Type B pancreatic cell (in vitro differentiated cells): Measurements from ENCODE around the gene ZNF891. TPM values are rescaled to one million over a fixed set of nuclear protein-coding genes. Genes with fewer than 3 reads are reported as not detected.

Source experiments
- DNase-seq: peaks from one replicate; pipeline ENCODE4 v3.0.0; 2021; ENCODE audit warnings: mixed read lengths; ENCODE audit not compliant: unreplicated experiment; ENCODE audit errors: extremely low spot score
- H3K27ac Mint-ChIP-seq: 2 replicates; pipeline ENCODE4 v1.8.0; 2021; ENCODE audit warnings: mild to moderate bottlenecking, mixed read lengths
- H3K27me3 Mint-ChIP-seq: 2 replicates; pipeline ENCODE4 v1.8.0; 2021; ENCODE audit warnings: mixed read lengths
- H3K36me3 Mint-ChIP-seq: 2 replicates; pipeline ENCODE4 v1.8.0; 2021; ENCODE audit warnings: mixed read lengths
- H3K4me1 Mint-ChIP-seq: one replicate; pipeline ENCODE4 v1.8.0; 2021; ENCODE audit warnings: mixed read lengths; ENCODE audit not compliant: unreplicated experiment
- H3K4me3 Mint-ChIP-seq: 2 replicates; pipeline ENCODE4 v1.8.0; 2021; ENCODE audit warnings: mild to moderate bottlenecking, mixed read lengths
- H3K9me3 Mint-ChIP-seq: 2 replicates; pipeline ENCODE4 v1.8.0; 2021; ENCODE audit warnings: mixed read lengths
- CTCF ChIP-seq: fragments of 200-600 bp; sonication (generic); conservative IDR thresholded peaks from 2 replicates; pipeline ENCODE4 v1.5.0; 2021; ENCODE audit warnings: antibody characterized with exemption, mild to moderate bottlenecking
- total RNA-seq: library from RNA; stranded (reverse); gene quantifications from 2 replicates; pipeline ENCODE4 v1.2.1, GENCODE V29; 2021; ENCODE audit warnings: low replicate concordance

Gene ZNF891
- total RNA-seq, 1 donor from 2014 or later: 4.2 TPM

- no peaks in the 10 kb centered on the region for H3K27me3 Mint-ChIP-seq
- H3K36me3 Mint-ChIP-seq: peaks cover 80% of the 10 kb centered on the region
- no peak for TF ChIP-seq CTCF
- no peak overlapping the region for H3K4me3 Mint-ChIP-seq
- peaks cover 43% of the 10 kb centered on the region for H3K9me3 Mint-ChIP-seq
- no peak overlapping the region for H3K27ac Mint-ChIP-seq
- no peaks in the 10 kb centered on the region for H3K4me1 Mint-ChIP-seq
- DNase-seq: no peak
Observed at GRCh38 chr12:133120385-133121191, 9.5 kb downstream of the ZNF891 start.

- no peaks in the 10 kb centered on the region for H3K27me3 Mint-ChIP-seq
- no peak for DNase-seq
- no peak overlapping the region for H3K4me3 Mint-ChIP-seq
- peaks cover 23% of the 10 kb centered on the region for H3K9me3 Mint-ChIP-seq
- no peak for TF ChIP-seq CTCF
- no peak overlapping the region for H3K27ac Mint-ChIP-seq
- H3K4me1 Mint-ChIP-seq: no peaks in the 10 kb centered on the region
- H3K36me3 Mint-ChIP-seq: peaks cover 77% of the 10 kb centered on the region
Observed at GRCh38 chr12:133108150-133108549, 21.9 kb downstream of the ZNF891 start.

- Mint-ChIP-seq H3K4me3 (no peak overlapping the region), H3K4me1 (no peaks in the 10 kb centered on the region), H3K36me3 (peaks cover 80% of the 10 kb centered on the region), H3K9me3 (peaks cover 23% of the 10 kb centered on the region), H3K27ac (no peak overlapping the region), H3K27me3 (no peaks in the 10 kb centered on the region)
- TF ChIP-seq CTCF: no peak
- no peak for DNase-seq
Observed at GRCh38 chr12:133107121-133107520, 23.0 kb downstream of the ZNF891 start.

- TF ChIP-seq CTCF: no peak
- Mint-ChIP-seq H3K4me3 (no peak overlapping the region), H3K27me3 (no peaks in the 10 kb centered on the region), H3K36me3 (peaks cover 85% of the 10 kb centered on the region), H3K9me3 (peaks cover 29% of the 10 kb centered on the region), H3K4me1 (no peaks in the 10 kb centered on the region), H3K27ac (no peak overlapping the region)
- DNase-seq: no peak
Observed at GRCh38 chr12:133106253-133106652, 23.8 kb downstream of the ZNF891 start.

- no peak for DNase-seq
- H3K27me3 Mint-ChIP-seq: no peaks in the 10 kb centered on the region
- H3K36me3 Mint-ChIP-seq: peaks cover 89% of the 10 kb centered on the region
- no peaks in the 10 kb centered on the region for H3K4me1 Mint-ChIP-seq
- no peak overlapping the region for H3K4me3 Mint-ChIP-seq
- no peak overlapping the region for H3K27ac Mint-ChIP-seq
- peaks cover 33% of the 10 kb centered on the region for H3K9me3 Mint-ChIP-seq
- no peak for TF ChIP-seq CTCF
Observed at GRCh38 chr12:133105620-133106019, 24.5 kb downstream of the ZNF891 start.
